Calu3 (cell line): ENCODE data around the gene PPM1D. TPM values are rescaled to one million over a fixed set of nuclear protein-coding genes. Genes with fewer than 3 reads are reported as not detected.
"Not testable (repeated sequence)": the region's sequence is repeated elsewhere in the genome, so short reads cannot be mapped to it uniquely, and the experiment has no call there.

ENCODE experiments used
- Bru-seq: library from RNA; stranded (reverse); fragments of 400-500 nt; gene quantifications from one replicate; lab custom pipeline; 2021; lab: Mats Ljungman, UMichigan
- BruChase-seq, 2 experiments: library from RNA; stranded (reverse); fragments of 400-500 nt; gene quantifications; one replicate each; lab custom pipeline; 2021; lab: Mats Ljungman, UMichigan
- BruUV-seq: library from RNA; stranded (reverse); fragments of 400-500 nt; replicated peaks from 2 replicates; lab custom pipeline; 2021; lab: Mats Ljungman, UMichigan
- CTCF ChIA-PET: fragments of 300-600 bp; sonication (Branson Sonifier 250); formaldehyde crosslinking; loops from one replicate; lab custom pipeline; 2022; ENCODE audit warnings: antibody characterized with exemption; lab: Charles Lee
- DNase-seq: peaks from one replicate; pipeline ENCODE4 v3.0.0; 2022
- H3K27ac Mint-ChIP-seq: one replicate; pipeline ENCODE4 v1.8.0; 2022; ENCODE audit warnings: mixed read lengths; ENCODE audit not compliant: unreplicated experiment
- H3K27me3 Mint-ChIP-seq: one replicate; pipeline ENCODE4 v1.8.0; 2022; ENCODE audit warnings: mixed read lengths; ENCODE audit not compliant: unreplicated experiment
- H3K36me3 Mint-ChIP-seq: one replicate; pipeline ENCODE4 v1.8.0; 2022; ENCODE audit warnings: mild to moderate bottlenecking, moderate library complexity, mixed read lengths; ENCODE audit not compliant: insufficient read depth, unreplicated experiment
- H3K4me1 Mint-ChIP-seq: one replicate; pipeline ENCODE4 v1.8.0; 2022; ENCODE audit warnings: mild to moderate bottlenecking, low read depth, mixed read lengths; ENCODE audit not compliant: unreplicated experiment
- H3K4me3 Mint-ChIP-seq: one replicate; pipeline ENCODE4 v1.8.0; 2022; ENCODE audit warnings: mild to moderate bottlenecking, low read depth, moderate library complexity, mixed read lengths; ENCODE audit not compliant: unreplicated experiment
- H3K9me3 Mint-ChIP-seq: one replicate; pipeline ENCODE4 v1.8.0; 2022; ENCODE audit warnings: low read depth, mixed read lengths; ENCODE audit not compliant: unreplicated experiment
- CTCF ChIP-seq: fragments of 200-600 bp; IDR thresholded peaks from one replicate; pipeline ENCODE4 v1.8.0; 2022; ENCODE audit warnings: antibody characterized with exemption; ENCODE audit not compliant: unreplicated experiment
- intact Hi-C: fragments of 100-400 bp; cut with micrococcal nuclease; formaldehyde crosslinking; loops from one replicate; pipeline ENCODE4 v1.10.0; 2022; ENCODE audit not compliant: unreplicated experiment
- long read RNA-seq: library from polyadenylated mRNA; stranded (forward); transcript quantifications from one replicate; pipeline ENCODE4 v2.0.0, GENCODE V29; 2022
- total RNA-seq: library from RNA; stranded (reverse); gene quantifications from 2 replicates; pipeline ENCODE4 v1.2.3, GENCODE V29; 2022

Gene PPM1D
- total RNA-seq, result 7.6 and 7.7 TPM in 2 replicates
- Bru-seq, nascent RNA, result percentile 67 among the genes with signal in this experiment
- BruChase-seq, experiment 1, labeled RNA remaining after a 6-hour chase, result percentile 44 among the genes with signal in this experiment
- BruChase-seq, experiment 2, labeled RNA remaining after a 2-hour chase, result percentile 50 among the genes with signal in this experiment
- long read RNA-seq, full-length matches to known transcripts, result 9 of 11 reads
- long read RNA-seq, partial matches to known transcripts, result 0 of 11 reads
- long read RNA-seq, other reads (novel, unspliced or antisense), result 2 of 11 reads

DNA sequence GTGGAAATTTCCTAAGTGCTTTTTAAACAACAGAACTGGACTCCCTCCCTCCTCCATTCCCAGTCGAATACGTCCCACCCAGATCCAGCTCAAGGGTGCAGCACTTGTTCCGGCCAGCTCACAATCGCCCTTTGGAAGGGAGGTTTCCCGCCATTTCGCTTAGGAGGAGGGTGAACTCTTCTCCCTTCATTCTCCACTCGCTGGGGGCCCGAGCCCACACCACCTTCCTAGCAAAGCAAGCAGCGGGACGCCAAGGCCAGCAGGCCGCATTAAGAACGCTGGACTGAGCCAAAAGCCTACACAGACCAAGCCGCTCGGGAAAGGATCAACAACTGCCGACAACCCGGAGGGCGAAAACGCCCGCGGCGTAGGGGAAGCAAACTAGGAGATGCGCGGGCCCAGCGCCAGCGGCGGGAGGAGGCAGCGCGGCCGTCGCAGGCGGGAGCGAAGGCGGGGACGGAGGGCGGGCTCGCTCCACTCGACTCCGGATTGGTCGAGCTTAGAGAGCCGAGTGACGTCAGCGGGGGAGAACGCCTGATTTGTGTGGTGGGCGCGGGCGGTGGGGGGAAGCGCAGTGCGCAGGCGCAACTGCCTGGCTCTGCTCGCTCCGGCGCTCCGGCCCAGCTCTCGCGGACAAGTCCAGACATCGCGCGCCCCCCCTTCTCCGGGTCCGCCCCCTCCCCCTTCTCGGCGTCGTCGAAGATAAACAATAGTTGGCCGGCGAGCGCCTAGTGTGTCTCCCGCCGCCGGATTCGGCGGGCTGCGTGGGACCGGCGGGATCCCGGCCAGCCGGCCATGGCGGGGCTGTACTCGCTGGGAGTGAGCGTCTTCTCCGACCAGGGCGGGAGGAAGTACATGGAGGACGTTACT is at the start of gene PPM1D:
PPM1D (plus strand) TSS at position 574 of the 870 bp plus-strand sequence; CDS start at position 796, 222 bp downstream.
- peaks cover 41% of the 10 kb centered on the region for H3K36me3 Mint-ChIP-seq
- H3K4me3 Mint-ChIP-seq, result peak within 1 kb of the TSS; percentile 94
- no TSS peak for BruUV-seq
- CTCF ChIA-PET, result interaction anchor here (0.8 to 1.5 kb wide), 6 partner anchors 10 to 78 kb away, joined by 3 to 6 read pairs (median 4); partner anchors contain the start of gene BCAS3
- peak within 1 kb of the TSS; percentile 93 for H3K27ac Mint-ChIP-seq
- peak; percentile 96 for DNase-seq
- TF ChIP-seq CTCF, result no peak
- H3K27me3 Mint-ChIP-seq, result no peaks in the 10 kb centered on the region
- peaks cover 20% of the 10 kb centered on the region for H3K4me1 Mint-ChIP-seq
- H3K9me3 Mint-ChIP-seq, result no peaks in the 10 kb centered on the region
- intact Hi-C loops, result no loop called here

GRCh38 chr17:60552255-60552654 is 47.7 kb upstream of the PPM1D start:
- CTCF ChIA-PET, result interaction anchor here (0.5 kb wide), 1 partner anchor 320 kb away, joined by 3 read pairs; no protein-coding TSS in a partner anchor
- H3K27ac Mint-ChIP-seq, H3K27me3 Mint-ChIP-seq, H3K4me3 Mint-ChIP-seq, H3K4me1 Mint-ChIP-seq, H3K9me3 Mint-ChIP-seq, H3K36me3 Mint-ChIP-seq, intact Hi-C loops, BruUV-seq, DNase-seq: not testable (repeated sequence)

DNA sequence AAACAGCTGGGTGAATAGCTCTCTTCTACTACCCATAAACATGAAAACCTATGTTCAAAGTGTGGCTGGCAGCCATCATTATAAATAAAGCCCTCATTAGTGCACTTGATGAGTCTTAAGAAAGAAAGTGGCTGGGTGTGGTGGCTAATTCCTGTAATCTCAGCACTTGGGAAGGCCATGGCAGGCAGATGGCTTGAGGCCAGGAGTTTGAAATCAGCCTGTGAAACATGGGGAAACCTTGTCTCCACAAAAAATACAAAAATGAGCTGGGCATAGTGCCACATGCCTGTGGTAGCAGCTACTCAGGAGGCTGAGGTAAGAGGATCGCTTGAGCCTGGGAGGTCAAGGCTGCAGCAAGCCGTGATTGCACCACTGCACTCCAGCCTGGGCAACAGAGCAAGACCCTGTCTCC is 45.6 kb upstream of the PPM1D start:
- H3K4me1 Mint-ChIP-seq, result no peaks in the 10 kb centered on the region
- peaks cover 5% of the 10 kb centered on the region for H3K36me3 Mint-ChIP-seq
- H3K27me3 Mint-ChIP-seq, result no peaks in the 10 kb centered on the region
- no TSS peak for BruUV-seq
- H3K27ac Mint-ChIP-seq, result no peak overlapping the region
- DNase-seq, result peak; percentile 66
- intact Hi-C loops, result no loop called here
- no peak overlapping the region for H3K4me3 Mint-ChIP-seq
- no peaks in the 10 kb centered on the region for H3K9me3 Mint-ChIP-seq
- CTCF ChIA-PET, result interaction anchor here (0.7 to 0.9 kb wide), 2 partner anchors 16 to 38 kb away, joined by 4 read pairs; no protein-coding TSS in a partner anchor
- no peak for TF ChIP-seq CTCF

GRCh38 chr17:60555786-60556185 is 44.2 kb upstream of the PPM1D start:
- H3K36me3 Mint-ChIP-seq, result peaks cover 5% of the 10 kb centered on the region
- no peak for TF ChIP-seq CTCF
- no peak for DNase-seq
- intact Hi-C loops, result no loop called here
- H3K27me3 Mint-ChIP-seq, result no peaks in the 10 kb centered on the region
- H3K9me3 Mint-ChIP-seq, result no peaks in the 10 kb centered on the region
- H3K27ac Mint-ChIP-seq, result no peak overlapping the region
- no TSS peak for BruUV-seq
- peaks cover 5% of the 10 kb centered on the region for H3K4me1 Mint-ChIP-seq
- no peak overlapping the region for H3K4me3 Mint-ChIP-seq
- CTCF ChIA-PET, result no interaction called here
